ENCODE measurements around the gene SETBP1.

SETBP1 gene

DNA sequence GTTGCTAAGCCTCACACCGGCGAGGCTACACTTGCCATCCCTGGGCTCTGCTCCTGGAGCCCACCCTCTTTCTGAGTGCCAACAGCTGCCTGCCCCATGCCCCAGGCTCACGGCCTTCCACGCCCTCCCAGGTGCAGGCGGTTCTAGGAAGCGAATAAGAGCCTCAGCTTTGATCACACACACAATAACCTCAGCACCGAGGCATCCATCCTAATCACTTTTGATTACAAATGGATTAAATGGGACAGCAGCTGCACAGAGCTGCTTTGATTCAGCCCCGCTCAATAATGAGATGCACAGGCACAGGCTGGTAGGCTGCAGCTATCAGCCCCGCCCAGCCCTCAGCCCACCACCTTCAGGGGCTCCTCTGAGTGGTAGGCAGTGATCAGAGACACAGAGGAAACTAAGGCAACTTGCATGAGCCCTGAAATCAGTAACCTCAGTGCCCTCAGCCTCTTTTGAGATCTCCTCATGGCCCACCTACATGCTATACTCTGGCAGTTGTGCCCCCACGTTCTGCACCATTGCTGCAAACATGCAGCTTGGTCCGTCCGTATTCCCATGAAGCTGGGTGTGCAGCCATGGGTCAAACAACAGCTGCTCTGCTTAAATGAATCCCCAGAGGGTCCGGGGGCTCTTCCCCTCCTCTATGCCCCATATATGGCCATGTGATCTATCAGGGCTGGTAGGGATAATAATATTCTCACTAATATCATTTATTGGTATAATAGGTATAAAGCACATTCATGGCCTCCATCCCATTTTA lies 171.4 kb downstream of the SETBP1 start:
- Histone ChIP-seq H3K4me2 (ENCODE audit: insufficient read depth, low read length, poor library complexity, severe bottlenecking) (no peak overlapping the region), H4K8ac (ENCODE audit: low read depth, low read length) (no peak overlapping the region), H3K9me3 (replicated peaks in 1 of 2; ENCODE audit: control insufficient read depth in 2 of 2, insufficient read depth in 1 of 2, low read depth in 1 of 2, low read length in 2 of 2) (peaks cover 0 to 2% of the 10 kb centered on the region in 2 donors), H3K4me3 (ENCODE audit: low read length in 2 of 2) (no peak overlapping the region), H3K27ac (replicated peaks; ENCODE audit: low read length) (no peak overlapping the region), H3K36me3 (replicated peaks in 1 of 2; ENCODE audit: control insufficient read depth in 2 of 2, insufficient read depth in 2 of 2, low read length in 2 of 2) (no peaks in the 10 kb centered on the region), H4K91ac (ENCODE audit: low read depth, low read length, poor library complexity) (no peak overlapping the region), H2BK12ac (ENCODE audit: low read length) (no peak overlapping the region), H3K27me3 (ENCODE audit: control insufficient read depth in 3 of 3, insufficient read depth in 3 of 3, low read depth in 1 of 3, low read length in 3 of 3) (no peaks in the 10 kb centered on the region), H3K4ac (ENCODE audit: low read length) (no peak overlapping the region), H2BK5ac (ENCODE audit: low read length) (no peak overlapping the region), H3K23ac (ENCODE audit: low read depth, low read length, poor library complexity) (no peak overlapping the region), H2AK5ac (ENCODE audit: low read depth, low read length) (no peak overlapping the region), H3K14ac (ENCODE audit: low read length) (no peak overlapping the region), H2BK15ac (ENCODE audit: low read length) (no peak overlapping the region), H2AFZ (ENCODE audit: low read length) (no peak overlapping the region), H3K79me1 (ENCODE audit: low read depth, low read length) (no peaks in the 10 kb centered on the region), H2BK120ac (ENCODE audit: low read depth, low read length) (no peak overlapping the region), H3K9ac (ENCODE audit: low read depth, low read length, poor library complexity) (peak overlapping the region; percentile 40), H3K4me1 (ENCODE audit: control insufficient read depth in 2 of 2, insufficient read depth in 1 of 2, low read depth in 1 of 2, low read length in 2 of 2) (peaks cover 0 to 5% of the 10 kb centered on the region in 2 donors), H3K18ac (ENCODE audit: low read length) (peak overlapping the region; percentile 35)
- no peak for DNase-seq (ENCODE audit: low spot score)
- no CpG with 5 or more reads among the region's 13 CpGs for WGBS, 2 donors (ENCODE audit: extremely low coverage in 2 of 2, insufficient read length in 2 of 2, insufficient replicate concordance in 1 of 2)

DNA sequence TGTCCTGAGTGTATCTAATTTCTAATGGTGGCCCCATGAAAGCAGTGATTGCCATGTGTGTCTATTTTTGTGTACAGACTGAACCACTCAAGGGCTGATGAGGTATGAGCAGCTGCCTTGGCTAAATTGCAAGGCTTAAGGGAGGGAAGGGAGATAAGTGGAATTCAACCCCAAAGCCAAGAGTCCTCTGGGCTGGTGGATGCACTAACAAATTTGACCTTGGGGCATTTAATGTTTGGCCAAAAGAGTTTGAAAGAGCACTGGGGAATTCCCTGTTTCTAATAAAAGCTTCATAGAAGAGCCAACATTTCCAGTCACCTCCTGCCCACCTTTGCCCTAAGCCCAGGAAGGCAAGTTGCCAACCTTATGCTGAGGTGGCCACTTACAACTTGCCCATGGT lies 172.1 kb downstream of the SETBP1 start:
- no peak for DNase-seq (ENCODE audit: low spot score)
- no peak overlapping the region for H3K9ac ChIP-seq (ENCODE audit: low read depth, low read length, poor library complexity)
- no peak overlapping the region for H2BK12ac ChIP-seq (ENCODE audit: low read length)
- H3K4me3 ChIP-seq (ENCODE audit: low read length in 2 of 2) = no peak overlapping the region
- no peak overlapping the region for H2BK5ac ChIP-seq (ENCODE audit: low read length)
- no peak overlapping the region for H3K14ac ChIP-seq (ENCODE audit: low read length)
- H3K4me2 ChIP-seq (ENCODE audit: insufficient read depth, low read length, poor library complexity, severe bottlenecking) = no peak overlapping the region
- H3K27ac ChIP-seq (replicated peaks; ENCODE audit: low read length) = no peak overlapping the region
- no peak overlapping the region for H3K4ac ChIP-seq (ENCODE audit: low read length)
- peaks cover 0 to 2% of the 10 kb centered on the region in 2 donors for H3K9me3 ChIP-seq (replicated peaks in 1 of 2; ENCODE audit: control insufficient read depth in 2 of 2, insufficient read depth in 1 of 2, low read depth in 1 of 2, low read length in 2 of 2)
- H2BK15ac ChIP-seq (ENCODE audit: low read length) = no peak overlapping the region
- no peak overlapping the region for H2BK120ac ChIP-seq (ENCODE audit: low read depth, low read length)
- H3K36me3 ChIP-seq (replicated peaks in 1 of 2; ENCODE audit: control insufficient read depth in 2 of 2, insufficient read depth in 2 of 2, low read length in 2 of 2) = no peaks in the 10 kb centered on the region
- no peak overlapping the region for H4K91ac ChIP-seq (ENCODE audit: low read depth, low read length, poor library complexity)
- no peak overlapping the region for H3K18ac ChIP-seq (ENCODE audit: low read length)
- H3K79me1 ChIP-seq (ENCODE audit: low read depth, low read length) = no peaks in the 10 kb centered on the region
- H4K8ac ChIP-seq (ENCODE audit: low read depth, low read length) = no peak overlapping the region
- H3K23ac ChIP-seq (ENCODE audit: low read depth, low read length, poor library complexity) = no peak overlapping the region
- H3K27me3 ChIP-seq (ENCODE audit: control insufficient read depth in 3 of 3, insufficient read depth in 3 of 3, low read depth in 1 of 3, low read length in 3 of 3) = no peaks in the 10 kb centered on the region
- peaks cover 0 to 5% of the 10 kb centered on the region in 2 donors for H3K4me1 ChIP-seq (ENCODE audit: control insufficient read depth in 2 of 2, insufficient read depth in 1 of 2, low read depth in 1 of 2, low read length in 2 of 2)
- H2AK5ac ChIP-seq (ENCODE audit: low read depth, low read length) = no peak overlapping the region
- no peak overlapping the region for H2AFZ ChIP-seq (ENCODE audit: low read length)

DNA sequence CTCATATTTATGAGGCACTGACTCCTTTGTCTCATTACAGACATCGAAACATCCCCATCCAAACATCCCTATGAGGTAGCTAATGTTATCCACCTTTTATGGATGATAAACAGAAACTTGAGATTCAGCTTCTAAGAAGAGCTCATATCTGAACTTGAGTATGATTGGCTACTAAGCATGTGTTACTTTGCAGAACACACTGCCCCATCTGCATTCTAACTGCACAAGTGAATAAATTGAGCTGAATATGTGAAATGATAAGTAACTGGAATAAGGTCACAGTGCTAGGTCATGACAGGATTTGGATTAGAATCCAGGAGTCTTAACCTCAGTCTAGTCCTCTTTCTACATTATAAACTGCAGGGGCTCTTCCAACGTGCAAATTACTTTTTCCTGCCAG lies 172.7 kb downstream of the SETBP1 start:
- Histone ChIP-seq H2BK5ac (ENCODE audit: low read length) (no peak overlapping the region), H3K9me3 (replicated peaks in 1 of 2; ENCODE audit: control insufficient read depth in 2 of 2, insufficient read depth in 1 of 2, low read depth in 1 of 2, low read length in 2 of 2) (peaks cover 0 to 2% of the 10 kb centered on the region in 2 donors), H4K8ac (ENCODE audit: low read depth, low read length) (no peak overlapping the region), H3K36me3 (replicated peaks in 1 of 2; ENCODE audit: control insufficient read depth in 2 of 2, insufficient read depth in 2 of 2, low read length in 2 of 2) (no peaks in the 10 kb centered on the region), H3K18ac (ENCODE audit: low read length) (no peak overlapping the region), H3K9ac (ENCODE audit: low read depth, low read length, poor library complexity) (no peak overlapping the region), H3K27me3 (ENCODE audit: control insufficient read depth in 3 of 3, insufficient read depth in 3 of 3, low read depth in 1 of 3, low read length in 3 of 3) (no peaks in the 10 kb centered on the region), H3K4me2 (ENCODE audit: insufficient read depth, low read length, poor library complexity, severe bottlenecking) (no peak overlapping the region), H3K14ac (ENCODE audit: low read length) (no peak overlapping the region), H4K91ac (ENCODE audit: low read depth, low read length, poor library complexity) (no peak overlapping the region), H3K4ac (ENCODE audit: low read length) (no peak overlapping the region), H3K27ac (replicated peaks; ENCODE audit: low read length) (no peak overlapping the region), H2BK120ac (ENCODE audit: low read depth, low read length) (no peak overlapping the region), H2BK15ac (ENCODE audit: low read length) (no peak overlapping the region), H3K23ac (ENCODE audit: low read depth, low read length, poor library complexity) (no peak overlapping the region), H3K4me3 (ENCODE audit: low read length in 2 of 2) (no peak overlapping the region), H2BK12ac (ENCODE audit: low read length) (no peak overlapping the region), H3K79me1 (ENCODE audit: low read depth, low read length) (no peaks in the 10 kb centered on the region), H3K4me1 (ENCODE audit: control insufficient read depth in 2 of 2, insufficient read depth in 1 of 2, low read depth in 1 of 2, low read length in 2 of 2) (peaks cover 0 to 5% of the 10 kb centered on the region in 2 donors), H2AK5ac (ENCODE audit: low read depth, low read length) (no peak overlapping the region), H2AFZ (ENCODE audit: low read length) (no peak overlapping the region)
- no CpG with 5 or more reads among the region's 2 CpGs for WGBS, 2 donors (ENCODE audit: extremely low coverage in 2 of 2, insufficient read length in 2 of 2, insufficient replicate concordance in 1 of 2)
- no peak for DNase-seq (ENCODE audit: low spot score)

DNA sequence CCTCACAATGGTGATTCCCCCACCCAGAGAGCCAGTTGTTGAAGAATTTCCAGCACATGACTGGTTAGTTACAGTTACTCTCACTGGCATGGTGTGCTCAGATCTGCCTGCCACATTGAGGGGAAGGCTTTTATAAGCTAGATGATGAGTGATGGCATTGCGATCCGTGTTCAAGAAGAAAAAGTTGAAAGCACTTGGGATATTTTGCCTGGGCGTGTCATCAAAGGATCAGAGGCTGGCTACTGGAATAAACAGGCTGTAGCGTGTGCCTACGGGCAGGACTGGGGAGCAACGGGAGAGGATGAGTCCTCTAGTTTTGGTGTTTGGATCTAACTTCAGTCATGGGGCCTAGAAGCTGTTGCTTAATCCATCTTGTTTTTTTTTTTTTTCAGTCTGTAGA lies 175.0 kb downstream of the SETBP1 start:
- Histone ChIP-seq H3K4me3 (ENCODE audit: low read length in 2 of 2) (no peak overlapping the region), H3K79me1 (ENCODE audit: low read depth, low read length) (no peaks in the 10 kb centered on the region), H3K4ac (ENCODE audit: low read length) (no peak overlapping the region), H4K8ac (ENCODE audit: low read depth, low read length) (no peak overlapping the region), H3K36me3 (replicated peaks in 1 of 2; ENCODE audit: control insufficient read depth in 2 of 2, insufficient read depth in 2 of 2, low read length in 2 of 2) (no peaks in the 10 kb centered on the region), H2BK15ac (ENCODE audit: low read length) (no peak overlapping the region), H2BK12ac (ENCODE audit: low read length) (no peak overlapping the region), H3K14ac (ENCODE audit: low read length) (no peak overlapping the region), H3K4me2 (ENCODE audit: insufficient read depth, low read length, poor library complexity, severe bottlenecking) (no peak overlapping the region), H2AFZ (ENCODE audit: low read length) (no peak overlapping the region), H3K27me3 (ENCODE audit: control insufficient read depth in 3 of 3, insufficient read depth in 3 of 3, low read depth in 1 of 3, low read length in 3 of 3) (no peaks in the 10 kb centered on the region), H3K18ac (ENCODE audit: low read length) (no peak overlapping the region), H3K27ac (replicated peaks; ENCODE audit: low read length) (no peak overlapping the region), H2AK5ac (ENCODE audit: low read depth, low read length) (no peak overlapping the region), H3K9me3 (replicated peaks in 1 of 2; ENCODE audit: control insufficient read depth in 2 of 2, insufficient read depth in 1 of 2, low read depth in 1 of 2, low read length in 2 of 2) (peaks cover 0 to 2% of the 10 kb centered on the region in 2 donors), H3K23ac (ENCODE audit: low read depth, low read length, poor library complexity) (no peak overlapping the region), H2BK5ac (ENCODE audit: low read length) (no peak overlapping the region), H3K4me1 (ENCODE audit: control insufficient read depth in 2 of 2, insufficient read depth in 1 of 2, low read depth in 1 of 2, low read length in 2 of 2) (peaks cover 0 to 3% of the 10 kb centered on the region in 2 donors), H4K91ac (ENCODE audit: low read depth, low read length, poor library complexity) (no peak overlapping the region), H3K9ac (ENCODE audit: low read depth, low read length, poor library complexity) (no peak overlapping the region), H2BK120ac (ENCODE audit: low read depth, low read length) (no peak overlapping the region)
- WGBS, 2 donors (ENCODE audit: extremely low coverage in 2 of 2, insufficient read length in 2 of 2, insufficient replicate concordance in 1 of 2) = no CpG with 5 or more reads among the region's 6 CpGs
- DNase-seq (ENCODE audit: low spot score) = no peak

Data from neuronal stem cell (in vitro differentiated cells).